GM21529 (cell line): Measurements from ENCODE around the gene DNAJC17.

ENCODE experiments used
- ATAC-seq: cut with Tn5 transposase; IDR thresholded peaks from one replicate; pipeline ENCODE4 v1.9.1; 2021; ENCODE audit not compliant: unreplicated experiment

DNAJC17 gene

DNA sequence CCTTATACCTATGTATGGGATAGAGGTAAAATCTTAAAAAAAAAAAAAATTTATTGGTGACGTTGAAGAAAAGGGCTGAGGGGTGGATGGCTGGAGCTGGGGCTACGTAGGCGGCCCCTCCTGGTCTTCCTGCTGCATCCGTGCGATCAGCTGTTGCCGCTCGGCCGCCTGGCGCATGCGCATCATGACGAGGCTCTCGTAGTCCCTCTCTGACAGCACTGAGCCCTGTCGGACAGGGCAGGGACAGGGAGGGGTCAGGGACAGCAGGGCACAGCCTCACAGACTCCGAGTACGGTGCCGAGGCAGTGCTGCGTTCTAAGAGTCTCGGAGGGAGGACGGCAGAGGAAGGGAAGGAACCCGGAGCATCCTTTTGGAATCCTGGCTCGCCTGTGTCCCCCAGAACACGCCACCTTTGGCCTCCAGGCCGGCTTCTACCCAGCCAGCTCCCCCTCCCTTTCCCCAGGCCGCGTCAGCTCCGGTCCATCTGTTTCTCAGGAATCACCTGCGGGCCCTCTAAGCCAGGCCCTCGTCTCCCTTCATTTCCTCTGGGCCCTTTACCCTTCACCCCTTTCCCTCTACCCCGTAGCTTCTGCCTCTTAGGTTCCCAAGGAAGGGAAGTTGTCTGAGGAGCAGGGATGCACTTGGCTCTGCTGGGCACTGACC is 39.3 kb downstream of the DNAJC17 start:
- ATAC-seq = no peak

DNA sequence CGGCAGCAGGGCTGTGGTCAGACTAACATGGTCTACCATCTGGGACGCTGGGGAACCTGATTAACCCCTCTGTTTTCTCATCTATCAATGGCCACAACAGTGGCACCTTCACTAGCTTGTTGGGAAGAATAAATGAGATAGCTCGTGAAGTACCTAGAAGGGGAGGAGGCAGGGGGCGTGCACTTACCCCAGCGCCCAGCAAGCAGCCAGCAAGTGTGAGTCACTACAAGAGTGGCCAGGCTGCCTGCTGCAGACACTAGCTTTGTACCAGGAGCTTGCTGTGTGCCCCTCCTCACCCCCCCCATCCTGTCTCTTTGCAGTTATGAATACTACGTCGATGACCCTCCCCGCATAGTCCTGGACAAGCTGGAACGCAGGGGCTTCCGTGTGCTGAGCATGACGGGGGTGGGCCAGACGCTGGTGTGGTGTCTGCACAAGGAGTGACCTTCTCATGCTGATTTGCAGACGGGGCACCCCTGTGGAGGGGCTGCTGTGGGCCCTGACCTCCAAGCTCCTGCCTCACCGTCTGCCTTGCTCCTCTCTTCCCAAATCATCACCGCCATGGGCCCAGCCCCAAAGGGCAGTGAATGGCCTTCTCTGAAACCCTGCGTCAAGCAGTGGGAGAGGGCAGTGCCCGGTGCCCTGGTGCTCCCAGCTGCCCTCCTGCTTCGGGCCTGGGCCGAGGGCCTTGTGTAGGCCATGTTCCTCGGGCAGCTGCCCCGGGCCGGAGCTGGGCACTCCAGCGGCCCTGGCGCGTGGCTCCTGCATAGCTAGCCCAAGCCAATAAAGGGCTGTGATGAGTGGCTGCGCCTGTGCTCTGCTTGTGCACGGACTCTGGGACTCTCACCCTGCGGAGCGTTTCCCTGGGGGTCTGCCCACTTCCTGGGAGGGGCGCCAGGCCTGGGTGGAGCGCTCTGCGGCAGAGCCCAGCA is 40.1 kb downstream of the DNAJC17 start:
- ATAC-seq = no peak

DNA sequence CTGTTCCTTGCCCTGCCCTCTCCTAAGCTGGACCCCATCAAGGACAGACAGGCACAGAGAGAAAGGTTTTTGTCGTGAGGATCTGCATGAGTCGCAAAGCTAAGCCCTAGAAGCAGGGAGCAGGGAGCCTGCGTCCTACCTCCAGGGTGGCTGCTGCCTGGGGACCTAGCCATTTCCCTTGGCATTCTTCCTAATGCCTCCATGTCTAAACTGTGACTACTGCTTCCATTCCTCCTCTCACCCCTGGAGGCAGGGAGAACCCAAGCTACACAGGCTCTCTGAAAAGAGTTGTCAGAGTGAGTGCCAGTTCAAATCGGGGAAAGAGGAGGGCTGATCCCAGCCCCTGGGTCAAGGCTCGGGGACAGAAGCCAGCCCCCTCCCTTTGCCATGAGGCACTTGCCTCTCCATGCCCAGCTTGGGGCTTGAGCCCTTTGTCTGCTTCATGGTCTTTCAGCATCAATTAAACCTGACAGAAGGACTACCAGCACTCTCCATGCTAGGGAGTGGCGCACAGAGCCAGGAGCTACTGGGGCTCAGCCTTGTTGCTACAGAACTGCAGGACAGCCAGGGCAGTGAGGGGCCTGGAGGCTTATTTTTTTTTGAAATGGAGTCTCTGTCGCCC is 41.0 kb downstream of the DNAJC17 start:
- ATAC-seq = no peak

DNA sequence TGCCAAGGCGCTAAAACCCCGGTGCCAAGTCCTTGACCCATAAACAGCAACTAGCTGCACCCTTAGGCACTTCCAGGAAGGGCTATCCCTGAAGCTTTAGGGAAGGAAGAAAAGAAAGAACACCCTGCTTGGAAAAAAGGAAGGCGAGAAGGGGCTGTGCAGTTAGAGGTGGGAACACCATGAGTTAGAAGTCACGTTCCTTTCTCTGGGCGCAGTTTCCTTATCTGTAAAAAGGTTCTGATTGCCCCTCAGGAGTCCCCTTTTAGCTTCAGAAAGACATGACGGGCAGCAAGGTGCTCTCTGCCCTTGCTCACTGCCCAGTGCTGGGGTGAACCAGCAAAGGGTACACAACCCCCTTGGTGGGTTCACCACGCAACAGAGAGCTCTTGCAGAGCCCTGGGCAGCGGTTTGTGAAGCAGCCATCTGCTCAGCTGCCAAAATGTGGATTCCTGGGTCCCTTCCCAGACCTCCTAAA is 42.6 kb downstream of the DNAJC17 start:
- ATAC-seq = no peak

DNA sequence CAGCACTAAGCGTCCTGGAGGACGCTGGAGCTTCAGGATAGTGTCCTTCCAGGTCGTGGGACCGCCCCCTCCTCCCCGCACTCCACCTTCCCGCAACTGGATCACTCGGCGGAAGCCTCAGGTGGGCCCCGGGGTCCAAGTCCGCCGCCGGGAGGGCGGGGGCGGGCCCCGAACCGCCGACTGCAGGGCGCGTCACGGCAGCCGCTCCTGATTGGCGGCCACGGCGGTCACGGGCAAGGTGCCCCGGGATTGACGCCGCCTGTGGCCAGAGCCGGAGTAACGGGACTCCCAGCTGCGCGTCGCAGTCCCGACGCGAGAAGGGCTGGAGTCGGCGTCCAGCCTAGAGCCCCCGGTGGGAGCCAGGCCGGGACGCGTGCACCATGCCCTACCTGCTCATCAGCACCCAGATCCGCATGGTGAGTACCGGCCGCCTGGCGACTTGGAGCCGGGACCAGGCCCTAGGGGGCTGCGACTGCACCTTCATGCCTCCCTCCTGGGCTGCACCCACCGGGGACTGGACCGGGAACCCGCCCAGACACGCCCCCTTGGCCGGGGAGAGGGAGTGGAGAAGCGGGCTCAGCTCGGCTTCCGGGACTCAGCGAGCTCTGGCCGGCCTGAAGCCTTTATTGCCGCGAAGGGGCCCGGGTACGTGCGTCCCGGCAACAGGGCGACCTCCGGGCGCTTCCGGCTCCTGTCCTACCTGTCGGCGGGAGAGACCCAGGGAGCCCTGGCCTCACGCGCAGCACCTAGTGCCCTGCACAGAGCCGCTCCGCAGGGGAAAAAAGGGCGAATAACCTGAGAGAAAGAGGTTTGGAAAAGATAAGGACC is 43.3 kb downstream of the DNAJC17 start, which contains the start of gene GCHFR:
GCHFR (plus strand) TSS at position 268 of the 828 bp plus-strand sequence; CDS start at position 381, 113 bp downstream.
- peak; percentile 57 for ATAC-seq

DNA sequence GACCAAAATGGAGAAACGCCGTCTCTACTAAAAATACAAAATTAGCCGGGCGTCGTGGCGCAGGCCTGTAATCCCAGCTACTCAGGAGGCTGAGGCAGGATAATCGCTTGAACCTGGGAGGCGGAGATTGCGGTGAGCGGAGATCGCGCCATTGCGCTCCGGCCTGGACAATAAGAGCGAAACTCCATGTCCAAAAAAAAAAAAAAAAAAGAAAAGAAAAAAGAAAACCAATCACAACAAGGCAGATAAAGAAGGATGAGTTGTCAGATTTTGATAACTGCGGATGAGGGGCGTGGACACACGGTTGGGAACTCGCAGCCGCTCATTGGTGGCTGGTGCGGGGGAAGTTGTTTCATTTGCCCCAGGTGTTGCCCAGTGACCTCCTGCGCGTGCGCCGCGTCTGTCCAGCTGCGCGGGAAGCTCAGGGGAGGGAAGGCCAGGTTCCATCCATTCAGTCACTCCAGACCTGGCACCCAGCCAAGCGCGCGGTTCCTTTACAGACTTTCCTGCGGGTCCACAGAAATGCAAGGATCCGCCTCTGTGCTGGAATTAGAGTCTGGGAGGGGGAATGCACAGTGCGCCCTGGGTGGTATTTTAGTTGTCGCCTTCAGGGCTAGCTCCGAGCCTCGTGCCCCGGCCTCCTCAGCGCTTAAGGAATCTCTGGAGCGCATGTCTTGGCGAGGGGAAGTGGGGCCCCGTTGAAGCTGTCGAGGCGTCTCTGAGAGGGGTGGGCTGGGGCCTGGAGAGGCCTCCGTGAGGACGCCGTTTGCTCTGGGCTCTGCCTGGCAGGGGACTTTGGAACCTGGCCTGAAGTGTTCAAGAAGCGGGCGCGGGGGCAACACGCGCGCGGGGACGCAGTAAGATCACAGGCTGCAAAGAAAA is 44.1 kb downstream of the DNAJC17 start:
- ATAC-seq = no peak

DNA sequence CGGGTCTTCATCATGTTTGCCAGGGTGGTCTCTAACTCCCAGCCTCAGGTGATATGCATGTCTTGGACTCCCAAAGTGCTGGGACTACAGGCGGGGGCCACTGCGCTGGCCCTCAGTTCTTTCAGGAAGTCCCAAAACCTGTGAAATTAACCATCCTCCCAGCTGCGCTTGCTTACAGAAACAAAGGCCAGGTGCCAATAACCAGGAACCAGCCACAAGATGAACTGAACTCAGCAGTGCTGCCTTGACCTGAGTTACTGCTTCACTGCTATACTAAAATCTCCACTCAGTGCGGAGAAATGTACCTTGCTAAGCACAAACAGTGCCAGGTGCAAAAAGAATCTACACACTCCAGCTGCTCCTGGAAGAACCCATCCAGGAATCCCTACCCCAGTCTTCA is 47.3 kb downstream of the DNAJC17 start:
- ATAC-seq = no peak

DNA sequence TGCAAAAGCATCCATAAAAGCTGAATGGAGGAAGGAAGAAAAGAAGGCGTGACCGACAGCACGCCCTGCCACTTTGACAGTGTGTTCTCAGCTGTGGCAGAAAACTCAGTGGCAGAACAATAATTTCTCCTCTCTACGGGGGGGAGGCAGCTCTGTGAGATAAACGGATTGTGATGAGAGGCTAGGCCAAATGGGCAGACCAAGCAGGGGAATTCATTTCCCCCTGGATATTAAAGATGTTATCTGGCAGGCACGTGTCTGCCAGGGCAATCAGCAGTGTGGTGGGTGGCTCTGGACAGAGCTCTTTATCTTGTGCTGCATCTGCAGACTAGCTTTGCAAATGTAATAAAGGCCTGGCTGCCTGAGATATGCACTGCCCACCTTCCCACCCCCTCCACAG is 50.3 kb downstream of the DNAJC17 start:
- ATAC-seq = no peak

DNA sequence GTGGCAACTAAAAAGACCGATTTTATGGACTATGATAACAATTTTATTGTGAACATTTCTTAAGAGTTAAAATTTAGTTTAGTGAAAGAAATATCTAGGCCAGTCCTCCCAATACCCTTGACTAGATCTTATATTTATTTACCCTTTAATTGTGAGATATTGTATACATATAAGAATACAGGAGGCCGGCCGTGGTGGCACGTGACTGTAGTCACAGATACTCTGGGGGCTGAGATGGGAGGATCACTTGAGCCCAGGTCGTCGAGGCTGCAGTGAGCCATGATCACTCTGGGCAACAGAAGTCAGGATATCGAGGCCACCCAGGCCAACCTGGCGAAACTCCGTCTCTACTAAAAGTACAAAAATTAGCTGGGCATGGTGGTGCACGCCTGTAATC is 51.5 kb downstream of the DNAJC17 start:
- no peak for ATAC-seq

DNA sequence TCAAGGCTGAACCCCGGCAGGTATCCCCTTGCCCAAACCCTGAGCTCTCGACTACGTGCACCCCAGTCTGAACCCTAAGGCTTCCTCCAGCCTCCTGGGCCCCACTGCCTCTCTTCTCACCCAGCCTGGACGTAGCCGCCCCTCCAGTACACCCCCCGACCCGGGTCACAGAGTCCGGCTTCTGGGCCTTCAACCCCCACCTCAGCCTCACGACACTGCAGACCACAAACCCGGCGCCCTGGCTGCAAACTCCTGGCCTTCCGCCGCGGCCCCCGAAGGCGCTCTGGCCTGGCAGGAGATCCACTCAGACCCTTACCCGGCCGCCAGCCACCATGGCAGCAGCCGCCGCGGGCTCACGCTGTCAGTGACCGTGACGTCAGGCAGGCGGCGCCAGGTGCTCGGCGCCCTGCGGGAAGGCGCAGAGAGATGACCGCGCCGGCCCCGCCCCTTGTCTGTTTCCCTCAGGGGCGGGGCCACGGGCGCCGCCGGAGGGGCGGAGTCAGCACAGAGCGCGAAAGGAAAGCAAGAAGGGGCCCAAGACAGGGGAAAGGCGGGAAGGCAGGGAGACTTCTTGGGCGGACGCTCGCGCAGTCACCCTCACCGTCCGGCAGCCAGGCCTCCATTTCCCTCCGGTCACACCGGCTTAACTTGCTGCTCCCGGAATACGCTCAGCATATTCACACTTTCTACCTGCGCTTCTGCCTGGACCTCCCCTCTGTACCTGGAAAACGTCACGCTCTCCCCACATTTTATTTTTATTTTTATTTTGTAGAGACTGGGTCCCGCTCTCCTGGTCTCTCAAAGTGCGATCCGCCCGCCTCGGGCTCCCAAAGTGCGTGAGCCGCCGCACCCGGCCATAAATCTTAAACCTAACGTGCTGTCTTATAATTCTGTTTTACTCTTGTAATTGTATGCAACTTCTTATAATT is 52.1 kb downstream of the DNAJC17 start, which contains the start of gene RMDN3:
RMDN3 (minus strand) TSS at position 372 of the 929 bp plus-strand sequence. CDS start 471 bp downstream, outside the sequence.
- ATAC-seq = peak; percentile 72

DNA sequence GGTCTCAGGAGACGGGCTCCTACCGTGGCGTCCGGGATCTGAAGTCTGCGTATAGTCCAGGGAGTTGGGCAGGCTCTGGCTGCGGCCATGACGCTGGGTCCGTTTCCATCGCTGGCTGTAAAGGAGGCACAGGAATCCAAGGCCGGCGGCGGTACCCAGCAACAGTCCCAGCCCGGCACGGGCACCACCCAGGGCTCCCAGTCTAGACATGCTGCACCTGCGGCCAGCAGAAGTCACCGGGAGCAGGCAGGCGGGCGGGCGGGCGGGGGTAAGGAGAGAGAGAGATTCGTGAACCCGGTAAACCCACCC is 52.7 kb downstream of the DNAJC17 start:
- ATAC-seq = no peak

DNA sequence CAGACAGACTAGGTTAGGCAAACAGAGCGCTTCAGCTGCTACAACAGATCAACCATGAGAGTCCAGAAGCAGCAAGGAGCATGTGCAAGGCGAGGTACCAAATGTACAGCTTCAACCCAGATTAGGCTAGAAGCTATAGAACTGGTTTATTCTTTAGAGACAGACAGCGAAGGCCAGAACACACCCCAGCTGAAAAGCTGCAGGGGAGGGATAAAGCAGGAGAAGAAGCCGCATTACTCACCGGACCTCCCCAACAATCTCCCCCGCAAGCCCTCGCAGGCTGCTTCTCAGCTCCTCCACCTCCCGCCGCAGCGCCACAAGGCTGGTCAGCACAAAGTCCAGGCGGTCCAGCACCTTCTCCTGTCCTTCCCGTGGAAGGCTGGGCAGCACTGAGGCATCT is 55.5 kb downstream of the DNAJC17 start:
- ATAC-seq = no peak

DNA sequence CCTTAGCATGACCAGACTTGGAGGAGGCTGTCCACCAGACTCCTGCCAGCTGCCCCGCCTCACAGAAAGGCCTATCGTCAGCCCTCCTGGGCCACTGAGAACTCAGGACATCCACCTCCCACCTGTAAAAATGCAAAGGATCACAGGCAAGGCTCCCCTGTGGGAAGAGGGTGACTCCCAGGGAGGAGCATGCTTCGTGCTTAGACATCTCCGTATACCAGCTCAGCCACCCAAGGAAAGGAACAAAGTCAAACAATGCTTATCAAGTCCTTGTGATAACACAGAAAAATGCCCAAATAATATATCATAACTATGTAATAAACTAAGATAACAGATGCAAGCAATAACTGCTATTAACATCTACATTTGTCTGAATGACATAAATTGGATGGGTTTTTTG is 56.4 kb downstream of the DNAJC17 start:
- ATAC-seq = no peak

DNA sequence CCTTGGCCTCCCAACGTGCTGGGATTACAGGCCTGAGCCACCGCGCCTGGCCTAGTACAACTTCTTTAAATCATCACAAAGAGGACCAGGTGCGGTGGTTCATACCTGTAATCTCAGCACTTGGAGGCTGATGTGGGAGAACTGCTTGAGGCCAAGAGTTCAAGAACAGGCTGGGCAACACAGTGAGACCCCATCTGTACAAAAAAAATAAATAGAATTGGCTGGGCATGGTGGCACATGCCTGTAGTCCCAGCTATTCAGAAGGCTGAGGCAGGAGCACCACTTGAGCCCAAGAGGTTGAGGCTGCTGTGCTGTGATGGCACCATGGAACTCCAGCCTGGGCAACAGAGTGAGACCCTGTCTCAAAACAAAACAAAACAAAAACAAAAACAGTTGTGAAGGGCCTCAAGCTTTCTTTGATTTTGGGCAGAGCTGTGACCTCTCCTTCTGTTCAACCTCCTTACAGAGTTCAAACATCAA is 58.1 kb downstream of the DNAJC17 start:
- ATAC-seq = no peak

DNA sequence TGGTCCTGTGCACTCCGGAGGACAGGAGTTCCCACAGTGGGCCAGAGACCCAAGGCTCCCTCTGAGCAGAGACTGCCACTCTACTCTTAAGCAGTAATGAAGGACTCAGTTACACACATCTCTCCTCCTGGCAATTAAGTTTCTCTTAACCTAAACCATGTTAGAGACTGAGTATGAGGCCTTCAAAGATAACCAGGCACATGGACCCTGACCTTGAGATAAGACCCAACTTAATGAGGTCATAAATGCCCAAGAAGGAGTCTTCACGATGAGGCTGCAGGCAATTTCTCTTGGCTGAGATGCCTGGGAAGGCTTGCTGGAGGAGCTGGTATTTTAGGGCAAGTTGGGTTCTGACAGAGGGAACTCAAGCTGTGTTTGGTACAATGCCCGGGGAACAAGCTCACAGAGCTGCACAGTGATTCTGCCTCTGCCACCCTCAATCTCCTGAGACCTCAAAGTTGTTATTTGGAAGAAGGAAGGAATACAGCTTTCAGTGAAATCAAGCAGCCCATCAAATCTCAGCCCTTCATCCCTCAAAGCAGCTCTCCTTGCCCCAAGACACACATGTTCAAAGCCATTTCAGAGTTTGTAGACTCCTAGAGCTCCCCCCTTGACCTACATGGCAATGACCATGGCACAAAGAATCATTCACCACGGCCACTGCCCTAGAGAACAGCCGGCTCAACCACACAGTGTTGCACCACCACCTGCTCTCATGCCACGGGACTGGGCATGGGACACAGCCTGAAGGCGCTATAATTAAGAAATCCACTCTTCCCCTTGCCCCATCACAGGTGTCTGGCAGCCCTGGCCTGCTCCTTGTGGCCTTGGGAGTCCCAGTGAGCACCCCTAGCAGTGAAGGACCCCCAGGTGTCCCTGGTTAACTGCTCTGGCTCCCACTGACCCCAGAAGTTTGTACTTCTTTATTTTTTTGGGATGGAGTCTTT is 59.3 kb downstream of the DNAJC17 start:
- ATAC-seq = no peak

DNA sequence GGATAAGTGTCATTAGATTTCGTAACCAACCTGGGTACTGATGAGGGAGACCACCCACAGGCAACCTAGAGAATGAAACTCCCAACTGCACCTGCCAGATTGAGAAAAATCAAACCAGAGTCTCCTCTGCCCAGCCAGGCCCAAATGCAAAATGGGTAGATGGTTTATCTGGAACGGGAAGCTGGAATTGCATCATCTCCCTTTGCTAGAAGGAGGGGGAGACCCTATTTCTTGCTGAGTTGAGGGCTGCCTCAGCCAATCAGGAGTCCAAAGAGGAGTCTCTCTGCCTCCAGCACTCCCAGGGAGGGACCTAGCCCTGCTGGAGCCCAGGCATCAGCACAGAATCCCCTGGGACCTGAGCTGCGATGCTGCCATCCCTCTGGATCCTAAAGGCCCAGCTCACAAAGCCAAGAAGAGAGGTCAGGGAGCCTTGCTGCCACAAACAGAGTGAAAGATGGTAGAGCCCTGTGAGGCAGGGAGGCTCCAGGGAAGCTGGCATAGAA is 60.3 kb downstream of the DNAJC17 start:
- ATAC-seq = no peak

DNA sequence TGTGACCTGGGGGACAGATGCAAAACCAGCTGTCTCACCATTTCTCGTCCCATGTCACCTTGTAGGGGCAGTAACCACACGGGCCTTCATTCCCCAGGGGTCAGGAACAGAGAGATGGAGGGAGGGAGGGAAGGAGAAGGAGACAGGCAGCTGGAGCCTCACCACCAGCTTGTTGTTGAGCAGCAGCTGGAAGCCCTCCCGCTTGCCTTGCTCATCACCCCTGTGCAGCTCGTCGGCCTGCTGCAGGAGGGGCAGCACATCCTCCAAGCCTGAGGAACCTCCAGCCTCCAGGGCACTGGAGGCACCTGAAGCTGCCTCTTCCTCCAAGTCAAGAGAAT is 62.5 kb downstream of the DNAJC17 start:
- no peak for ATAC-seq
